ENCODE results near the gene SRRT.
"Not testable (repeated sequence)": the region's sequence is repeated elsewhere in the genome, so short reads cannot be mapped to it uniquely, and the experiment has no call there.

Gene SRRT

DNA sequence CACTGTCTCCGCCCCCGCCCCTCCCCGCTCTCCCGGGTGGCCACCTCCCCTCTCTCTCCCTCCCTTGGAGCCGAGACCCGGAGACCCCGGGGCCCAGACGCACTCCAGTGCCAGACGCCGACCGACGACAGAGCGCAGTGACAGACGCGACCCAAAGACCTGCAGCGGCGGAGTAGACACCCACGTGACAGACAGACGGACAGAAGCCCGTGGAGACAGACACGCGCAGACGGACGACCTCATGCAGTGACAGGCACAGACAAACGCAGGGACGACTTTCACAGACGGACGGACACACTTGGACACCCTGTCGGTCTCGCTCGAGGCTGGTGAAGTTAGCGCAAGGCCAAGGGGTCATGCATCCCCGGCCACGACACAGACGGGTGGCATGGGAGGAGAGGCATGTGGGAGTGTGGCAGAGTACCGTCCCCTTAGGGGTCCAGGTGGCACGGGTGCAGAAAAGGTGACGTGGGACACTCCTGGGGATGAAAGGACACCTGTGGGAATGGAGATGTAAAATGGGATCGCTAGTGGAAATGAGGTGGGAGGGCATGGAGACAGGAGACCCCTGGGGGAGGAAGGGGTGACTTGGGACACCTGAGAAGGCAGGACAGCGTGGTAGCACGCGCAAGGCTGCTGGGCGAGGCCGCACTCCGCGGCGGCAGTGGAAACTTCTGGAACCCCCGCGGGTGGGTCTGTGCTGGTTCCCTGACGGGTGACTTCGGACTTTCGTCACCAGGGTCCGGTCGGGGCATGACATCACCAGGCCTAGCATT is 21.2 kb downstream of the SRRT start:
- DNase-seq, result peak; percentile 41

DNA sequence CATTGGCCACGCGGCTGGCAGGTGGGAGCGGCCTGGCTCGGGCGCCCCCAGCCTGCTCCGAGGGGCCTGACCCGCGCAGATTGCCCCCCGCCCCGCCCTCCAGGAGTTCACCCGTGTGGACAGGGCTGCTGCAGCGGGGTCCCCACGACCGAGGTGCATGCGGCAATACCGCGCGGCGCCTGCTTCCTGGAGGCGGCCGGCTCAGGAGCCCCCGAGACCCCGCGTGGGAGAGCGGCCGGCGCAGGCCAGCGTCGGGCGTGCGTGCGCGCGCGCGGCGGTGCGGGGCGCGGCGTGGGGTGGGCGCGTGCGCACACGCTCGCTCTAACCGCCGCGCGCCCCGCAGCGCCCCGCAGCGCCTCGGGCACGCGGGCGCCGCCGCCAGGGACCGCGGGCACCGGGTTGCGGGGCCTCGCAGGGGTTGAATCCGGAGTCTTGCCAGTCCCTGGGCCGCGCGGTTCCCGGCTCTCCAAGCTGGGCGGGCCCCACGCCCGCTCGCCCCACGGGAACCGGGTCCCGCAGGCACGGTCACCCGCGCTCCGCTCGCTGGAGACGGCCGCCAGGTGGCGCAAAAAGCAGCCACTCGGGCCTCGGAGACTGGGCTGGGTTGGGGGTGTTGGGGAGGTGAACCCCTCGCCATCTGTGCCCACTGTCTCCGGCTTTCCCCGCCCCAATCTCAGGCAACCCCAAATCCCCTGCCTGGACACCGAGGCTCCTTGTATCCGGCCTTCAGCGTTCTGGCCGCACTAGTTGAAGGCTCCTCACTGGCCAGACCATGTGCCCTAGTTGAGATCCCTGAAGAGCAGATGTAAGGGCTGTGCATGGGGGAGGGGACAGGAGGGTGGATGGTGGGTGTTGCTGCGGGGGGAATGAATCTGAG is 22.1 kb downstream of the SRRT start:
- DNase-seq, result peak; percentile 32

DNA sequence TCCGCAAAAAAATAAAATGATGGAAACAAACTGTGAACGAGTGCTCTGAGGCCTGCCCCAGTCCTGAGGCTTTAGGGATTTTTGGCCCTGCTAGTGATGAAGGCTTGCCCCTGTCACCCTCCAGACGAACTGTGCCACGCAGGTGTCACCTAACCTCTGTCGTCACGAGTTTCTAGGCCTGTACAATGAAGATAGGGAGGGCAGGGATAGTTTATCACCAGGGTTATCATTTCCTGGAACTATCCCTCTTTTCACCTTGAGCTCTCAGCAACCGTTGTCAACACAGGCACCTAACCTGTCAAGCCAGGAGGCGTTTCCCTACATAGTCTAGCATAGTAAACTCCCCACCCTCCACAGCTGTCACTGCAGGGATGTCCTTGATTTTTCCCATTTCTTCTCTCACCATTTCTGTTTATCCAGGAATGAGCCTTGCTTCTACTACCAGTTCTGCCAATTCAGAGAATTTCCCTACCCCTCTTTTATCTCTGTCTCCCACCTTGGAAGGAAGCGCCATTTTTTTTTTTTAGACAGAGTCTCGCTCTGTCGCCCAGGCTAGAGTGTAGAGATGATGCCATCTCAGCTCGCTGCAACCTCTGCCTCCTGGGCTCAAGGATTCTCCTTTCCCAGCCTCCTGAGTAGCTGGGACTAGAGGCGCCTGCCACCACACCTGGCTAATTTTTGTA is 23.0 kb downstream of the SRRT start:
- no peak for DNase-seq

DNA sequence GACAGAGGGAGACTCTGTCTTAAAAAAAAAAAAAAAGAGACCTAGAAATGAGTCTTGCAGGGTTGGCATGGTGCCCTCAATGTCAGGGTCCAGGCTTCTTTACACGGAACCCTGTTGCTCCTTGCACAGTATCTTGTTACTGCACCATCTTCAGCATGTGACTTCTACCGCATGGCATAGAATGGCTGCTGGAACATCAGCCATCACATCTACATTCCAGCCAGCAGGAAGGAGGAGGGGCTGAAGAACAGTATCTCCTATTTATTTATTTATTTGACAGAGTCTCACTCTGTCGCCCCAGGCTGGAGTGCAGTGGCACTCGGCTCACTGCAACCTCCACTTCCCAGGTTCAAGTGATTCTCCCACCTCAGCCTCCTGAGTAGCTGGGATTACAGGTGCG is 24.5 kb downstream of the SRRT start:
- no peak for DNase-seq

DNA sequence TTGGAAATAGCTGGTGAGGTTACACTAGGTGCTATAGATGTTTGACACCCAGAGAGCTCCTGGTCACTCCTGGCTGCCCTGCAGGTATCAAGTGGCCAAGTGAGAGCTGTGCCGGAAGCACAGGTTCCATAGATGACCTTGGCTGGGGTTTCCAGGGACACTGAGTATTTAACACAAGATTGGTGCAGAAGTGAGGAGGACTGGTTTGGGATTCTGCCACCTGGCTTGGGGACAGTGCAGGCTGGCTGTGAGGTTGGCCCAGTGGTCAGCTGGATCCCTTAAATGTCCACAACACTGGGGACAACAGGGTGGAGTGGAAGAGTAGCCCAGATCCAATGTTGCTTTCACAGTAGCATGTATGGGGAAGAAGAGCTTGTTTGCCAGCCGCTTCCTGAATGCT is 26.1 kb downstream of the SRRT start:
- DNase-seq, result no peak

DNA sequence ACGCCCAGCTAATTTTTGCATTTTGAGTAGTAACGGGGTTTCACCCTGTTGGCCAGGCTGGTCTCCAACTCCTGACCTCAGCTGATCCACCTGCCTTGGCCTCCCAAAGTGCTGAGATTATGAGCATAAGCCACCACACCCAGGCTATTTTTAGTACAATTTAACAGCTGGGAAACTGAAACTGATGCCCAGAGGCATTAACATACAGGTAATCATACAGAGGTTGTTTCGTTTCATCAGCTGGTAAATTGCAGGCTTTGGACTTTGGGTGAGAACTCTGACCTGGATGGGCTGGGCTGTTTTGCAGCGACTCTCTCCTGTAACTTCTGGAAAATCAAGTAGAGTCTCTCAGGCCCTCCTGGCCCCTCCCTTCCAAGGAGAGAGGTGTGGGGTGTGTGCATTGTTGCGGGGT is 27.0 kb downstream of the SRRT start:
- no peak for DNase-seq

DNA sequence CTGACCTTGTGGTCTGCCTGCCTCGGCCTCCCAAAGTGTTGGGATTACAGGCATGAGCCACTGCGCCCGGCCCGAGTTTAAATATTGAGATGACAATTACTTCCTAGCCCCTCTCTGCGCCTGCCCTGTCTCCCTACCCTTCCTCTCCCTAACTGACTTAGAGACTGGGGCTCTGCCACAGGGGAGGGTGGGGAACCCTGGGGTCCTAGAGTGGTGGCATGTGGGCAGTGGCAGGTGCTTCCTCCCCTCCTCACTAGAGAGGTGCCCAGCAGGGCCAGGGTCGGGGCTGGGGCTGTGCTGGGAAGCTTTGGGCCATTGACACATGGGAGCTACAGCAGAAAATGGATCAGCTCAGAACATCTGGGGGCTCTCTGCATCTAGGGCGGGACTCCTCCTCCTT is 27.7 kb downstream of the SRRT start:
- DNase-seq, result no peak

DNA sequence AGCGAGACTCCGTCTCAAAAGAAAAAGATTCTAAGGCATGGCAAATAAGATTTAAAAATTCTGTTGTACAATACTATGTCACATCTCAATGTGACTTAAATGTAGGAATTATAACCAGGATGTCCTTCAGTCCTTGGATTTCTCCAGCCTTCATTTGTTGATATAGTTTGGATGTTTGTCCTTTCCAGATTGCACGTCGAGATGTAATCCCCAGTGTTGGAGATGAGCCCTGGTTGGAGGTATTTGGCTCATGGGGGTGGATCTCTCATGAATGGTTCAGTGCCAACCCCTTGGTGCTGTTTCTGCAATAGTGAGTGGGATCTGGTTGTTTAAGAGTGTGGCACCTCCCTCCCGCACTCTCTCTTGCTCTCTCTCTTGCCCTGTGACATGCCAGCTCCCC is 33.6 kb downstream of the SRRT start:
- no peak for DNase-seq

DNA sequence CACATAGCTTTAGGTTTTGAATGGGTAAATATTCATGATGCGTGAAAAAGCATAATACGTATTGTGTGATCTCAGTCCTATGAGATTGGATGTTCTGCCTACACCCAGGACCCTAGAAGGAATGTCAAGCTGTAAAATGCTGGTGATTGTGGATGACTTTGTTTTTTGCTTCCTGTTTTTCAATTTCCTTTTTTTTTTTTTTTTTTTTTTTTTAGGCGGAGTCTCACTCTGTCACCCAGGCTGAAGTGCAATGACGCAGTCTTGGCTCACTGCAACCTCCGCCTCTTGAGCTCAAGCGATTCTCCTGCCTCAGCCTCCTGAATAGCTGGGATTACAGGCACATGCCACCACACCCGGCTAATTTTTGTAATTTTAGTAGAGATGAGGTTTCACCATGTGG is 35.5 kb downstream of the SRRT start:
- DNase-seq, result not testable (repeated sequence)

DNA sequence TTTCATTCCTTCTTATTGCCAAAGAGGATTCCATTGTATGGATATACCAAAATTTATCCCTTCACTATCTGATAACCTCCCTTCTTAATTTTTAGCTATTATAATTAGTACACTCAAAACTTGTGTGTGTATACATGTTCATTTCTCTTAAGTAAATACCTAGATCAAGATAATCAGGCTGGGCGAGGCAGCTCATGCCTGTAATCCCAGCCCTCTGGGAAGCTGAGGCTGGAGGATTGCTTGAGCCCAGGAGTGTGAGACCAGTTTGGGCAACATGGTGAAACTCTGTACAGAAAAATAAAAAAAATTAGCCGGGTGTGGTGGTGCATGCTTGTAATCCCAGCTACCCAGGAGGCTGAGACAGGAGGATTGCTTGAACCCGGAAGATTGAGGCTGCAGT is 36.6 kb downstream of the SRRT start:
- no peak for DNase-seq

DNA sequence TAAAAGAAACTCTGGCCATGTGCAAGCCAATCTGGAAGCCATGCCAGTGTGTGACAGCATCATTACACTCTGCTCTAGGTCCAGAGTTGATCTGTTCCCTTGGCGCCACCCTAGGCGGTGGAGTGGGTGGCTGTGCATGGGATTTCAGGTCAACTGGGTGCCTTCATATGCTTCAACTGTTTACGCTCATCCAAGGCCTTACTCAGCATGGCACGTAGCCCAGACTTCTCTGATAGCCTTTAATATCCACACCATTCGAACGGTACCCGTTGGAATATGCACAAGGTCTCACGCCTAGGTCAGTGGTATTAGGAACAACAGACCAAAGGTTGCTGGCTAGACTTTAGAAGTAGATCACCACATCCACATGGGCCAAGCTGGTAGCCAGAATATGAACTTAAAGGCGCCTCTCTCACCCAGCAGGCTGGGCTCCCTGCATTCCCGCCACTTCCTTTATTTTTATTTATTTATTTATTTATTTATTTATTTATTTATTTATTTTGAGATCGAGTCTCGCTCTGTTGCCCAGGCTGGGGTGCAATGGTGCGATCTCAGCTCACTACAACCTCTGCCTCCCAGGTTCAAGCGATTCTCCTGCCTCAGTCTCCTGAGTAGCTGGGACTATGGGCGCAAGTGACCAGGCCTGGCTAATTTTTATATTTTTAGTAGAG is 39.4 kb downstream of the SRRT start:
- no peak for DNase-seq

DNA sequence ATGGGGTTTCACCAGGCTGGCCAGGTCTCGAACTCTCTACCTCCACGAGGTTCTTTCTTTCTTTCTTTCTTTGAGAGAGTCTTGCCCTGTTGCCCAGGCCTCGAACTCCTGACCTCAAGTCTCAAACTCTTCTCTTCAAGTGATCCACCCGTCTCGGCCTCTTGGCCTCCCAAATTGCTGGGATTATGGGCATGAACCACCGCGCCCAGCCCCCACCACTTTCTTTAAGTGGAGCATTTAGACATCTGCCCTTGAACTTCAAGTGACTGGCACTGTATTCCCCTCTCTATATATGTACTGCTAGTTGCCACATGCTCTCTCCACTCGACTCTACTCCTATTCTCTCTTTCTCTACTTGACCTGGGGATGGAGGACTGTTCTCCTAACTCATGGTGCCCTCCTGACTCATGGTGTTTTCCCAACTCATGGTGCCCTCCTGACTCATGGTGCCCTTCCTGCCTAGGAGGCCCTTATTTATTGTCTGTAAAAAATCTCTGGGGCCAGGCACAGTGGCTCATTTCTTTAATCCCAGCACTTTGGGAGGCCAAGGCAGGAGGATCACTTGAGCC is 40.1 kb downstream of the SRRT start:
- no peak for DNase-seq

DNA sequence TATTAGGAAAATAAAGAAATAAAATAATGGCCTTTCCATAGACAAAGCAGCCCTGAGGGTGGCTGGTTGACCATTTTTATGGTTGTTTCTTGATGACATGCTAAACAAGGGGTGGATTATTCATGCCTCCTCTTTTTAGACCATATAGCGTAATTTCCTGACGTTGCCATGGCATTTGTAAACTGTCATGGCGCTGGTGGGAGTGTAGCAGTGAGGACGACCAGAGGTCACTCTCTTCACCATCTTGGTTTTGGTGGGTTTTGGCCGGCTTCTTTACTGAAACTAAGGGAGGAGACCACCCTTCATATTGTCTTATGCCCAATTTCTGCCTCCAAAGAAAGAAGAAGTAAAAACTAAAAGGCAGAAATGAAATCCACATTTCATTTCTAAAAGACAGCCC is 44.4 kb downstream of the SRRT start:
- not testable (repeated sequence) for DNase-seq

DNA sequence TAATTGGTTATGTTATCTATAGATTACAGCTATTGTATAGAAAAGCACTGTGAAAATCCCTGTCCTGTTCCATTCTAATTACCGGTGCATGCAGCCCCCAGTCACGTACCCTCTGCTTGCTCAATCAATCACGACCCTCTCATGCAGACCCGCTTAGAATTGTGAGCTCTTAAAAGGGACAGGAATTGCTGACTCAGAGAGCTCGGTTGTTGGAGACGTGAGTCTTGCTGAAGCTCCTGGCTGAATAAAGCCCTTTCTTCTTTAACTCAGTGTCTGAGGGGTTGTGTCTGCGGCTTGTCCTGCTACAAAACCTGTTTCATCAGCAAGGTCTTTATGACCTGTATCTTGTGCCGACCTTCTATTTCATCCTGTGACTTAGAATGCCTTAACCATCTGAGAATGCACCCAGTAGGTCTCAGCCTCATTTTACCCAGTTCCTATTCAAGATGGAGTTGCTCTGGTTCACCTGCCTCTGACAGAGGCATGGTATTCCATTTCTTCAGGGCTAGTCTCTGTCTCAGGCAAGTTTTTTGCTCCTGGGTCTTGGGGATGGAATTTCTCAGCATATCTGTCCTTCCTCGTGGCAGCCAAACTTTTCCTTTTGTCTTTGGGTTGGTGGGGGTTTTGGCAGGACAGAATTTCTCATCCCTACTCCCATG is 45.0 kb downstream of the SRRT start:
- not testable (repeated sequence) for DNase-seq

DNA sequence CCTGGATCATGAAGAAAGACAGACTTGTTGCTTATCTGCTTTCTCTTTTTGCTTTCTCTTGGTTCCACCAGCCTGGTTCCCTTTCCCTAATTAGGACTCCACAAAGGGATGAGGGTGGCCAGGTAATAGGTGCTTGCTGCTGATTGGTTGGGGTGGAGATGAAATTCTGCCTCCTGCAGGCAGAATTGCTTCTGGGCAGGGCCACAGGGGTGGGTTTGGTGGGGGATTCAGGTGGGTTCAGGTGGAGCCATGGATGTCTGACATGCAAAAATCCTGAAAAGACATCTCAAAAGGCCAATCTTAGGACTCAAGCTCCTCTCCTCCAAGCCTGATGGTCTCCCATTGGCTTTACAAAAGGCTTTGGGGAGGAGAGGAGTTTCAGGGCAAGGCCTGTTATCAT is 46.1 kb downstream of the SRRT start:
- DNase-seq, result no peak

DNA sequence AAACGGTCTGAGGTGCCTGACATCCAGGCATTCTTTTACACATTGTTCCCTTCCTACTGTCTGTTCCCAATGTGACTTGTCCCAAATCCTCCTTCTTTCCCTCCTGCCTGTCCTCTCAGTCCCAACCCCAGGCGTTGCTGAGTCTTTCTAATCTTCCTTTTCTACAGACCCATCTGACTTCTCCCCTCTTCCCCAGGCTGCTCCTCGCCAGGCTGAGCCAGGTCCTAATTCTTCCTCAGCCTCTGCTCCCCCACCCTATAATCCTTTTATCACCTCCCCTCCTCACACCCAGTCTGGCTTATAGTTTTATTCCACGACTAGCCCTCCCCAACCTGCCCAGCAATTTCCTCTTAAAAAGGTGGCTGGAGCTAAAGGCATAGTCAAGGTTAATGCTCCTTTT is 48.7 kb downstream of the SRRT start:
- DNase-seq, result not testable (repeated sequence)

DNA sequence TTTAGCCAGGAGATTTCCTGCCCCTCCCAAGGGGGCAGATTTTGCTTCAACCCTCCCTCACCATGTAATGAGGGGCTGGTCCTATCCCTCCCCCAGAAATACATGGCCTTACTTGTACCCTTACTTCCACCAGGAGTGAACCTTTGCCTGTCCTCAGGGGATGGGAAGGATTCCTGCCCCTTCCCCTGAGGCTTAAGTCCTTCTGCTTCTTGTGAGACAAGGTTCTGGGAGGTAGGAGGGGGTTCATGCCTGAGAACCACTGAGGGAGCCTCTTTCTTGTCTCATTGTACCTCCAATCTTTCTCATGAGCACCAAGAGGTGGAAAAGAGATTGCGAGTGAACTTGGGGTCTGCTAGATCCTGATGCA is 54.9 kb downstream of the SRRT start:
- DNase-seq, result no peak

DNA sequence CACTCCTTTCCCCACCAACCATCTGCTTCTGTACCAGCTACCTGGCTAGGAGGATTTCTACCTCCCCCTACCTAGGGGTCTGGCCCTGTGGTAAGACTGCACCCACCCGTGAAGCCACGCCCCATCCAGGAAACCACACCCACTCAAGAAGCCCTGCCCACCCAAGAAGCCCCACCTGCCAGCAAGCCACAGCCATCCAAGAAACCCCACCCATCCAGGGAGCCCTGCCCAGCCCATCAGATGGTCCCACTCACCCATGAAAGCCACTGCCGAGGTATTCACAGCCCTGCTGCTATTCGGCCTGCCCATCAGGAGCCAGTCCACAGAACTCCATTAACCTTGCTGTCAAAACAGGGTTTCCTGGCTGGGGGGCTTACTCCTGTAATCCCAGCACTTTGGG is 58.8 kb downstream of the SRRT start:
- no peak for DNase-seq

DNA sequence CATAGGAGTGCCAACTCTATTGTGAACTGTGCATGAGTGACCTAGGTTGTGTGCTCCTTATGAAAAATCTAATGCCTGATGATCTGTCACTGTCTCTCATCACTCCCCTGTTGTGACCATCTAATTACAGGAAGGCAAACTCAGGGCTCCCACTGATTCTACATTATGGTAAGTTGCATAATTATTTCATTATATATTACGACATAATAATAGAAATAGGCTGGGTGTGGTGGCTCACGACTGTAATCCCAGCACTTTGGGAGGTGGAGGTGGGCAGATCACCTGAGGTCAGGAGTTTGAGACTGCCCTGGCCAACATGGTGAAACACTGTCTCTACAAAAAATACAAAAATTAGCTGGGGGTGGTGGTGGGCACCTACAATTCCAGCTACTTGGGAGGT is 60.5 kb downstream of the SRRT start:
- DNase-seq, result not testable (repeated sequence)

DNA sequence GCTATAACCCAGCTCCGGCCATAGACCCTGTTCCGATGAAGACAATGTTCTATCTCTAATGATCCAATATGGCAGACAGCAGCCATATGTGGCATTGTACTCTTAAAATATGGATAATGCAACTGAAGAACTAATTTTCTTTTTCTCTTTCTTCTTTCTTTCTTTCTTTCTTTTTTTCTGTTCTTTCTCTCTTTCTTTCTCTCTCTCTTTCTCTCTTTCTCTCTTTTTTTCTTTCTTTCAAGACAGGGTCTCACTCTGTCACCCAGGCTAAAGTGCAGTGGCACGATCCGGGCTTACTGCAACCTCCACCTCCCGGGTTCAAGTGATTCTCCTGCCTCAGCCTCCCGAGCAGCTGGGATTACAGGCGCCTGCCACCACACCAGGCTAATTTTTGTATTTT is 61.3 kb downstream of the SRRT start:
- not testable (repeated sequence) for DNase-seq
